Breast epithelium (tissue), 4 donors: Measurements from ENCODE around the gene TLR6. TPM values are rescaled to one million over a fixed set of nuclear protein-coding genes. Genes with fewer than 3 reads are reported as not detected.

ENCODE experiments used
- DNase-seq, 2 donors: peaks; one replicate each; pipeline ENCODE4 v3.0.0-alpha.2; 2019; ENCODE audit warnings: low spot score in 2 of 2
- H3K27ac ChIP-seq, 2 donors: fragments of 200-600 bp; sonication (generic) in 1 of 2; one replicate each; pipeline ENCODE4 v1.5.1; 2016 to 2019; ENCODE audit warnings: mild to moderate bottlenecking in 1 of 2
- H3K27me3 ChIP-seq, 2 donors: fragments of 200-600 bp; sonication (generic) in 1 of 2; one replicate each; pipeline versions ENCODE4 v1.5.1 to v1.6.0; 2017 to 2019; ENCODE audit warnings: control low read depth in 1 of 2, mild to moderate bottlenecking in 1 of 2
- H3K36me3 ChIP-seq: fragments of 200-600 bp; one replicate; pipeline ENCODE4 v1.5.1; 2019
- H3K4me1 ChIP-seq, 2 donors: fragments of 200-600 bp; sonication (generic); one replicate each; pipeline ENCODE4 v1.5.1; 2016 to 2019; ENCODE audit warnings: control low read depth in 1 of 2
- H3K4me3 ChIP-seq, 3 donors: fragments of 200-600 bp; sonication (generic); 1 replicate in 2 of 3; 2 replicates in 1 of 3; pipeline ENCODE4 v1.5.1; 2016 to 2019; ENCODE audit warnings: mild to moderate bottlenecking in 3 of 3, moderate library complexity in 2 of 3
- H3K9me3 ChIP-seq, 2 donors: fragments of 200-600 bp; sonication (generic) in 1 of 2; one replicate each; pipeline ENCODE4 v1.5.1; 2016 to 2019; ENCODE audit warnings: control low read depth in 1 of 2
- CTCF ChIP-seq, 3 donors: fragments of 450-650 bp; IDR thresholded peaks; one replicate each; pipeline ENCODE4 v1.5.1; 2016 to 2017; ENCODE audit warnings: antibody characterized with exemption in 3 of 3, mild to moderate bottlenecking in 3 of 3, moderate library complexity in 3 of 3
- POLR2A ChIP-seq: fragments of 450-650 bp; IDR thresholded peaks from one replicate; pipeline ENCODE4 v1.6.1; 2016; ENCODE audit warnings: antibody characterized with exemption, mild to moderate bottlenecking, moderate library complexity
- POLR2AphosphoS5 ChIP-seq, 3 donors: sonication (generic); formaldehyde crosslinking; IDR thresholded peaks; one replicate each; pipeline ENCODE4 v1.6.1; 2017; ENCODE audit warnings: antibody characterized with exemption in 3 of 3
- intact Hi-C: fragments of 100-400 bp; cut with DNase I; formaldehyde crosslinking; loops from one replicate; pipeline ENCODE4 v1.15.1; 2023; ENCODE audit warnings: low total_unique reads
- total RNA-seq, 3 donors: library from RNA; depleted of rRNA; stranded (reverse); fragments of >200 nt; gene quantifications; one replicate each; pipeline ENCODE4 v1.1.0, GENCODE V29; 2016

Gene TLR6
- total RNA-seq, 3 donors from 2014 or later, result 5.2 to 7.6 (median 5.3) TPM

DNA sequence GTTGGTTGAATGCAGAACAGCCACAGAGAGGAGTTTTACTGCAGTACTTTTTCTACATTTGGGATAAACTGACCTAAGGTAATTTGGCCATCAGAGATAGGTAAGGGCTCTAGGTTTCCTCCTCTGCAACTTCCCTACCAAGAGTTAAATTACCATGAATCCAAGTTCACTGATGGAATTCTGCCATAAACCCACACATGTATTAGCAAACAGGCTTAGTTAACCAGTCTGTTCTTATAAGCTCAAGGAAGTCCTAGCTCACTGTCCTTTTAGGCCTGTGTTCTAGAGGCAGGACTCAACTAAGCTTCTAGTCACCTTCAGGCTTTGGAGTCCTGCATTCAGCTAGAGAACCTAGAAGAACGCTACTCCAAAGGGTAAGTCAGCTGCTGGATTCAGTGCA, 15.0 kb upstream of the TLR6 start:
- no peak overlapping the region for H3K4me3 ChIP-seq
- H3K27me3 ChIP-seq, result no peaks in the 10 kb centered on the region
- no peaks in the 10 kb centered on the region for H3K9me3 ChIP-seq
- peak overlapping the region; percentile 76 to 84 for H3K27ac ChIP-seq
- intact Hi-C loops, result no loop called here
- TF ChIP-seq POLR2A (no peak), POLR2AphosphoS5 (IDR thresholded peaks at IDR 0.05) (no peak), CTCF (IDR thresholded peaks at IDR 0.05) (no peak)
- no peaks in the 10 kb centered on the region for H3K4me1 ChIP-seq
- DNase-seq, result no peak
- no peaks in the 10 kb centered on the region for H3K36me3 ChIP-seq

- no peaks in the 10 kb centered on the region for H3K4me1 ChIP-seq
- intact Hi-C loops, result no loop called here
- peak overlapping the region; percentile 19 to 53 for H3K27ac ChIP-seq
- H3K9me3 ChIP-seq, result no peaks in the 10 kb centered on the region
- H3K4me3 ChIP-seq, result no peak overlapping the region
- no peak for DNase-seq
- no peaks in the 10 kb centered on the region for H3K36me3 ChIP-seq
- TF ChIP-seq POLR2AphosphoS5 (IDR thresholded peaks at IDR 0.05) (no peak), POLR2A (no peak), CTCF (IDR thresholded peaks at IDR 0.05) (no peak)
- H3K27me3 ChIP-seq, result no peaks in the 10 kb centered on the region
These were observed 13.6 kb upstream of the TLR6 start for GRCh38 chr4:38870098-38870808.

GRCh38 chr4:38869511-38869910, 12.9 kb upstream of the TLR6 start:
- Histone ChIP-seq H3K9me3 (no peaks in the 10 kb centered on the region), H3K27me3 (no peaks in the 10 kb centered on the region), H3K4me3 (peak overlapping the region in 1 of 3 donors; percentile 95), H3K36me3 (no peaks in the 10 kb centered on the region), H3K4me1 (no peaks in the 10 kb centered on the region), H3K27ac (peak overlapping the region; percentile 95 to 99)
- TF ChIP-seq CTCF (IDR thresholded peaks at IDR 0.05), result no peak
- no peak for TF ChIP-seq POLR2A
- no peak for TF ChIP-seq POLR2AphosphoS5 (IDR thresholded peaks at IDR 0.05)
- DNase-seq, result no peak
- intact Hi-C loops, result no loop called here

- no peak for TF ChIP-seq CTCF (IDR thresholded peaks at IDR 0.05)
- peak in 2 of 3 donors; percentile 3 to 12 for TF ChIP-seq POLR2AphosphoS5 (IDR thresholded peaks at IDR 0.05)
- intact Hi-C loops, result no loop called here
- Histone ChIP-seq H3K4me3 (peak overlapping the region; percentile 75 to 95 (median 93)), H3K36me3 (no peaks in the 10 kb centered on the region), H3K4me1 (no peaks in the 10 kb centered on the region), H3K9me3 (no peaks in the 10 kb centered on the region), H3K27me3 (no peaks in the 10 kb centered on the region), H3K27ac (peak overlapping the region; percentile 95 to 99)
- peak in 1 of 2 donors; percentile 39 for DNase-seq
These were observed 11.7 kb upstream of the TLR6 start for GRCh38 chr4:38868059-38868960.
